Measurements from ENCODE around the gene GSE1.

The GSE1 gene

GRCh38 chr16:85621698-85622428, 8.7 kb downstream of the GSE1 start:
- DNase-seq, result no peak

DNA sequence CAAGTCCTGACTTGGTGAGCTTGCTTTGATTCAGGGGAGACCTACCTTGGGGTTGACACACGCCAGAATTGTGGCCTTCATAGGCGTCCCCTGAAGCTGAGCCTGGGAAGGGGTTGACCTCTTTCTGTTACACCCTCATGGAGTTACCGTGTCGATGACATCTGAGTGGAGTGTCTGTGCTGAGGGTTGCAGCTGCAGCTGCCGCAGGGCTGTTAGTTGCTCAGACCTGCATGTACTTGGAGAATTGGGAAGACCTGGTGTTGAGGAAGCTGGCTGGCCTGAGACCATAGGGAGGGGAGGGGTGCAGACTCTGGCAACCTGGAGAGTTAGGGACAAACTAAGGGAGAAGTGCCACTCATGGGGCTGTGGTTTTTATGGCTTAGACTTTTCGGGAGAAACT, 9.6 kb downstream of the GSE1 start:
- DNase-seq, result no peak

GRCh38 chr16:85623250-85623649, 10.1 kb downstream of the GSE1 start:
- no peak for DNase-seq

GRCh38 chr16:85623997-85624601, 11.0 kb downstream of the GSE1 start:
- DNase-seq, result no peak

- no peak for DNase-seq
These were observed 11.5 kb downstream of the GSE1 start for GRCh38 chr16:85624646-85625045.

GRCh38 chr16:85625053-85625452, 11.9 kb downstream of the GSE1 start:
- DNase-seq, result no peak

DNA sequence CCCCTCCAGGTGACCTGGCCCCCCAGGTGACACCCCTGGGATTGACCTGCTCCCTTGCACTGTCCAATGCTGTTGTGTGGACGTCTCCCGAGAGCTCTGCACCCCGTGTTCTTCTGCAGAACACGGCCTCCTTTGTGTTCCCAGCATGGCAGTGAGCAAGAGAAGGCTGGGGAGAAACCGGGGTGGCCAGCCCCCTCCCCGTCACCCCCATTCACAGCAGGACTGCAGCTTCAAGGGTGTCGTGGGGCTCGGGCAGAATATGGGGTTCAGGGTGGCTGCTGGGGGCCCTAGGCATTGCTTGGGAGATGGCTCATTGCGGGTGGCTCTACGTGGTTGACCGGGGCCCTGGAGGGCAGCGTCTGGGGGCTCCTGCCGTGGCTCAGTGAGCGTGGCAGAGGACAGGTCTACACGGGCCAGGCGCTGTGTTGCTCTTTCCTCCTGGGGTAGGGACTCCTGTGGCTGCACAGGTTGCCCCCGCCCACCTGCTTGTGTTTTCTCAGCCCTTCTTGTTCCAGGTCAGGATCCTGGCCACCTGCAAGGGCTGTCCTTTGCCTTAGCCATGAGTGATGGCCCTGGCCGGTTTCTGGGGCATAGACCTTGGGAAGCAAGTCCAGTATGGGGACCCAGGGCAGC, 12.5 kb downstream of the GSE1 start:
- no peak for DNase-seq

GRCh38 chr16:85626191-85626981, 13.3 kb downstream of the GSE1 start:
- DNase-seq, result no peak

GRCh38 chr16:85627089-85627488, 14.0 kb downstream of the GSE1 start:
- no peak for DNase-seq

- no peak for DNase-seq
These were observed 14.6 kb downstream of the GSE1 start for GRCh38 chr16:85627526-85628264.

GRCh38 chr16:85628265-85628556, 15.1 kb downstream of the GSE1 start:
- DNase-seq, result no peak

DNA sequence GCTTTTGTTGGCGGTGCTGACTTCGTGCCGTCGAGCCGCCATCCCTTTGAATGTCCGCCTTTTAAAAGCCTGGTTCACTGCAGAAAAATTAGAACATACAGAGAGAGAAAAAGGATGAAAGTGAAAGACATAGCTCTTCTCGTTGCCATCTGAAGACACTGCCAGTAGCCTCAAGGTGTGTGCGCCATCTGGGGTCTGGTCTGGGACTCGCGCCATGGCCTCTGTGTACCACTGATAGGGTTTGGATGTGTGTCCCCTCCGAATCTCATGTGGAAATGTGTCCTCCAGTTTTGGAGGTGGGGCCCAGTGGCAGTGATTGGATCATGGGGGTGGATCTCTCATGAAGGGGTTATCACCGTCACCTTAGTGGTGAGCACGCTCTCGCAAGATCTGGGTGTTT, 15.5 kb downstream of the GSE1 start:
- DNase-seq, result no peak

DNA sequence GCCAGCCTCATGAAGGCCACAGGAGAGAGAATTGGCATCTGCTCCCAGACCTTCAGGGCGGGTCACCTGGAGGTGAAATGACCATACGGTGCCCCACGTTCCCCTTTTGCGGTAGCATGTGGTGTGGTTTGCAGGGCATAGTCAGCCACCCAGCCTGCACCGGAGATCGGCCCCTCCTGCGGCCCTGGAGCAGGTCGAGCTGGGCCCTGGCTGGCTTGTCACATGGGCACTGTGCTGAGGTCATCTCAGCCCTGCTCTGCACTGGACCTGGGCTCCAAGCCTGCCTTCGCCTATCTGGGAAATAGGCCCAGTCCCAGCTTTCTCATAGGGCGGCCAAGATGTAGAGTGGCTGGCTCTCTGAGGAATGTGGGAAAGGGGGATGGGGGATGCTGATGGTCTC, 16.2 kb downstream of the GSE1 start:
- DNase-seq, result no peak

DNA sequence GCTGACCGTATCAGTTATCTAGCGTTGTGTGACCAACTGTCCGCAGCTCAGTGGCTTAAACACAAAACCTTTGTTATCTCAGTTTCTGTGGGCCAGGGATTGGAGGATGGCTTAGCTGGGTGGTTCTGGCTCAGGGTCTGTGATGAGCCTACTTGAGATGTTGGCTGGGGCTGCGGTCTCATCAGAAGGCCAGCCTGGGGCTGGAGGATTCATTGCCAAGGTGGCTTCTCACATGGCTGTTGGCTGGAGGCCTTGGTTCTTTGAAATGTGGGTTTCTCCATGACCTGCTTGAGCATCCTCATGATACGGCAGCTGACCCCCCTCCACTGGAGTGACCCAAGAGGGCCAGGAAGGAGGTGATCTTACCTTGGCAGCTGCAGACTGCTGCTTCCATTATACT, 16.7 kb downstream of the GSE1 start:
- no peak for DNase-seq

GRCh38 chr16:85631230-85631629, 18.1 kb downstream of the GSE1 start:
- no peak for DNase-seq

DNA sequence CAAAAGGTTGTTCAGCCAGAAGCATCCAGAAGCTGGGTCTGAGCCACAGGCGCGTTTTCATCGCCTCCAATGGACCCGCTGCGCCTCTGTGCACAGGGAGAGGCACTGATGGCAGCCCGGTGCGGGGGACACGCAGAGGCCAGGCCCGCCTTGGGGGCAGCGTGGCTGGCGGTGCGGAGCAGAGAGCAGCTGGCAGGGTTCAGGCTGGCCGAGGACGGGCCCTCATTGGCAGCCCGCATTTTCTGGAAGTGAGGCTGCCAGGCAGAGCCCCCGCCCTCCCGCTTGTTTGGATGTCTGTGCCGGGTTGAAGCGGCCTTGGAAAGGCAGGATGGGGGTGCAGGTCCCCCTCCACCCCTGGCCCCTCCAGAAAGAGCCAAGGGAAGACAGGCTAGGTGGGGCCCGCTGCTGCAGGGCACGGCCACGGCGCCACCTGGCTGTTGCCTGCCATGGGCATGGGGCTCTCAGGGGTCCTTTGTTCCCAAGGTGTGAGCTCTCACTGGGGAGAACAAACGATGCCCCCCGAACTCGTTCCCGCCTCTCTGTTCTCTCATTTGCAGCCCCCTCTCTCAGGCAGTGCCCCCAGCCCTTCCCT, 18.8 kb downstream of the GSE1 start:
- DNase-seq, result no peak

GRCh38 chr16:85632709-85633437, 19.8 kb downstream of the GSE1 start:
- DNase-seq, result no peak

GRCh38 chr16:85633438-85633743, 20.3 kb downstream of the GSE1 start:
- no peak for DNase-seq

GRCh38 chr16:85633888-85634287, 20.8 kb downstream of the GSE1 start:
- DNase-seq, result no peak

DNA sequence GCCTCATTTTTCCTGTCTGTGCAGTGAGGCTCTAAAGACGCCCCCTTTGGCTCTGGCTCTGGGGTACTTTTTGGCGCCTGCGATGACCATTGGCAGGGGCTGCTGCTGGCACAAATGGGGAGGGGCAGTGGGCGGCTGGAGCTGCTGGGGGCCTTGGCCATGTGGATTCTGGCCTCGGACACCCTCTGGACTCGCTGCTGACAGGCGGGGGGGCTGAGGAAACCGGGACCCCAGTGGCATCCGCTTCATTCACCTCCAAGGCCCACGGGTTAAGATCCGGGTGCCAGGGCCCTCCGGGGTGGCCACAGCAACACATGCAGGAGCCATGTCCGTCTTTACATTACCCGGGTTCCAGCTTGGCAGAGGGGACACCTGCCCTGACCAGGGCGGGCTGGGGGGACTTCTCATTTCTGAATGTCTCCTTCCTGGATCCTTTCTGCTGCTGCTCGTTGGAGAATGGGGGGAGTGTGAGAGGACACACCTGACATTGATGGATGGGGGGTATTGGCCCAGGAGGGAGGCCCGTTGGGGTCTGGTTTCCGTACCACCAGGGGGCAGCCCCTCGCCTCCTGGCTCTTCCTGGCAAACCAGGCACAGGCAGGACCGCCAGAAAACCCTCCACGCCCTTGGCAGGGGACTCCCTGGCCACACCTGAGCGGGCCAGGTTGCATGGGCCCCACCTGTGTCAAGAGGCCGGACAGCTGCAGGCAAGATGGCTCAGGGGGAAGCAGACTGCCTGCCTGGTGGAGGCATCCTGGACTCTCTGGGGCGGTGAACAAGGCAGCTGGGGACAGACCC, 21.8 kb downstream of the GSE1 start:
- DNase-seq, result no peak

DNA sequence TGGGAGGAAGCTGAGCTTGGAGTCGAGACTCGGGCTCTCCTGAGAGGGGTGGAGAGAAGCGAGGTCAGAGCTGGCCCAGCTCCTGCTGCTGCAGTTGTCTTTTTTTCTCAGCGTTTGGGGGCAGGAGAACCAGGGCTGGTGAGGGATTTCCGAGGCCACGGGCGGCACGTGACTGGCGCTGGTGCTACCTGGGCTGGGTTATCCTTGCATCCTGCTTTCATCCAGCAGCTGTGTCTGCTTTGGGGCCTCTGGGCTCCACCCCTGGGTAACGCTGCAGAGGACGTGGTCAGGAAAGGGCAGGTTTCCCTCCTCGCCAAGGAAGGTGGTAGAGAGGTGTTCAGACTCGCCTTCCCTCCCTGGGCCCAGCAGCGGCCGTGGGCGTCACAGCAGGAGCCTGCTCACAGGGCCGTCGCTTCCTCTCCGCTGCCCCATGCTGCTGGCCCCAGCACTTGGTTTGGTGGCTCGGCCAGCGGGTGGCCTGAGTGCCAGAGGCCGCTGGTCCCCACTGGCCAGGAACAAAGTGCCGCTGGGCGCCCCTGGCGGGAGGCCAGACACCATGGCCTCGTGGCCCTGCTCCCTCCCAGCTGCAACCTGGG, 22.5 kb downstream of the GSE1 start:
- no peak for DNase-seq

Measured in activated CD4-positive, alpha-beta T cell treated with anti-CD3 and anti-CD28 coated beads for 48 hours (primary cell).